ENCODE results near the gene DSCAML1. TPM values are rescaled to one million over a fixed set of nuclear protein-coding genes. Genes with fewer than 3 reads are reported as not detected.

Gene DSCAML1
- total and polyA plus RNA-seq, 4 experiments from 2014 or later = 1.00 to 1.0 TPM; not detected in 2

- Histone ChIP-seq H3K27ac (ENCODE audit: low read depth, low read length) (no peak overlapping the region), H3K4me1 (ENCODE audit: insufficient read depth, low read length) (no peaks in the 10 kb centered on the region), H3K9me3 (ENCODE audit: control insufficient read depth in 1 of 2, low read length in 2 of 2) (no peaks in the 10 kb centered on the region), H3K27me3 (ENCODE audit: insufficient read depth, low read length) (no peaks in the 10 kb centered on the region), H3K4me3 (ENCODE audit: low read length in 2 of 2) (no peak overlapping the region), H3K36me3 (ENCODE audit: insufficient read depth, low read length) (no peaks in the 10 kb centered on the region)
- CTCF ChIA-PET (ENCODE audit: partially characterized antibody) = no interaction called here
- no peak for DNase-seq
- Mint-ChIP-seq H3K4me3 (no peak overlapping the region), H3K27ac (no peak overlapping the region), H3K27me3 (peaks cover 1 to 10% of the 10 kb centered on the region in 2 donors), H3K36me3 (no peaks in the 10 kb centered on the region), H3K9me3 (no peaks in the 10 kb centered on the region), H3K4me1 (no peaks in the 10 kb centered on the region)
- POLR2A ChIA-PET (ENCODE audit: partially characterized antibody) = no interaction called here
- intact Hi-C loops (cut with micrococcal nuclease) = no loop called here
These were observed 138.2 kb downstream of the DSCAML1 start for GRCh38 chr11:117658809-117659208.

GRCh38 chr11:117657794-117658193, 139.2 kb downstream of the DSCAML1 start:
- intact Hi-C loops (cut with micrococcal nuclease) = no loop called here
- peaks cover 3 to 7% of the 10 kb centered on the region in 2 donors for H3K27me3 Mint-ChIP-seq
- no peaks in the 10 kb centered on the region for H3K36me3 ChIP-seq (ENCODE audit: insufficient read depth, low read length)
- CTCF ChIA-PET (ENCODE audit: partially characterized antibody) = no interaction called here
- H3K27ac ChIP-seq (ENCODE audit: low read depth, low read length) = no peak overlapping the region
- H3K36me3 Mint-ChIP-seq = no peaks in the 10 kb centered on the region
- H3K4me3 ChIP-seq (ENCODE audit: low read length in 2 of 2) = no peak overlapping the region
- H3K9me3 Mint-ChIP-seq = no peaks in the 10 kb centered on the region
- DNase-seq = no peak
- no peaks in the 10 kb centered on the region for H3K27me3 ChIP-seq (ENCODE audit: insufficient read depth, low read length)
- no peak overlapping the region for H3K4me3 Mint-ChIP-seq
- no peaks in the 10 kb centered on the region for H3K9me3 ChIP-seq (ENCODE audit: control insufficient read depth in 1 of 2, low read length in 2 of 2)
- POLR2A ChIA-PET (ENCODE audit: partially characterized antibody) = no interaction called here
- no peak overlapping the region for H3K27ac Mint-ChIP-seq
- H3K4me1 Mint-ChIP-seq = no peaks in the 10 kb centered on the region
- no peaks in the 10 kb centered on the region for H3K4me1 ChIP-seq (ENCODE audit: insufficient read depth, low read length)

DNA sequence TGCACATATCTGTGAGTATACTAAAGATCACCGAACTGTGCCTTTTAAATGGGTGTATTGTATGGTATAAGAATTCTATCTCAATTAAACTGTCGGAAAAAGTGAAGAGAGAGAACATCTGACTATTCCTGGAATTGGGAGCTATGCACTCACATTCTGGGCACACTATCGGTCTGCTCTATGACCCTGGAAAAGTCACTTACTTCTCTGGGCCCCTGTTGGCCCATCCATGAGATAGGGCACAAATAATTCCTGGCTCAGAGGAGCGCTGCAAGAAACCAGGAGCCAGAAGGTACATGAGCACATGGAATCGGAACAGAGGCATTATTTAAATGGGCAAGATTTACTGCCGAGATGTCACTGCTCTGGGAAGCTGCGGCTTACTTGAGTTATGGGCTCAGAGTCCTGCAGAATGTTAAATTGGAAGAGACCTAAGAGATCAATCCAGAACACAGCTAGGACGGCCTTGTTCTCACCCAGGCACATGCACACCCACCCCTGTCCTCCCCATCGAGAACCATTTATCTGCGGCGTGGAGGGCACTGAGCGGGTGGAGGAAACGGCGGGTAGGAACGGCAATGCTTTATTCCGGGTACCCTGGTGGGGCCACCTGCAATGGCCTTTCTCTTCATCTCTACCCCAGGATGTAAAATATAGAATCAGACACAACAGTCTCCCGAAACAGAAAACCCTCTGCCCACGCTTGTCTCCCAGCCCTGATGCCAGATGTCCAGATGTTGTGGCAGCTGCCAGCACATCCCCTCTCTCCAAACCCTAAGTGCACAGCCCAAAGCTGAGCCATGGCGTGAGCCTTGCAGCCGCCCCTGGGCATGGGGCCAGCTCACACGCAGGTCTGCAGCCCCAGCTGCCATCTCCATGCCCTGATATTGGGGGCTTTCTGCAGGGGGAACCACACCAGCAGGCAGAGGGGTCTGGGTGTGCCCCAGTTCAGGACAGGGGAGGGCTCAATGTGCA, 142.4 kb downstream of the DSCAML1 start:
- H3K4me1 ChIP-seq (ENCODE audit: insufficient read depth, low read length) = no peaks in the 10 kb centered on the region
- H3K36me3 ChIP-seq (ENCODE audit: insufficient read depth, low read length) = no peaks in the 10 kb centered on the region
- peaks cover 6 to 10% of the 10 kb centered on the region in 2 donors for H3K27me3 Mint-ChIP-seq
- intact Hi-C loops (cut with micrococcal nuclease) = no loop called here
- ChIA-PET CTCF (ENCODE audit: partially characterized antibody) (no interaction called here), POLR2A (ENCODE audit: partially characterized antibody) (no interaction called here)
- H3K4me3 Mint-ChIP-seq = no peak overlapping the region
- no peaks in the 10 kb centered on the region for H3K9me3 ChIP-seq (ENCODE audit: control insufficient read depth in 1 of 2, low read length in 2 of 2)
- H3K4me3 ChIP-seq (ENCODE audit: low read length in 2 of 2) = no peak overlapping the region
- no peaks in the 10 kb centered on the region for H3K9me3 Mint-ChIP-seq
- no peaks in the 10 kb centered on the region for H3K27me3 ChIP-seq (ENCODE audit: insufficient read depth, low read length)
- H3K27ac ChIP-seq (ENCODE audit: low read depth, low read length) = no peak overlapping the region
- no peak for DNase-seq
- no peak overlapping the region for H3K27ac Mint-ChIP-seq
- no peaks in the 10 kb centered on the region for H3K36me3 Mint-ChIP-seq
- H3K4me1 Mint-ChIP-seq = no peaks in the 10 kb centered on the region

DNA sequence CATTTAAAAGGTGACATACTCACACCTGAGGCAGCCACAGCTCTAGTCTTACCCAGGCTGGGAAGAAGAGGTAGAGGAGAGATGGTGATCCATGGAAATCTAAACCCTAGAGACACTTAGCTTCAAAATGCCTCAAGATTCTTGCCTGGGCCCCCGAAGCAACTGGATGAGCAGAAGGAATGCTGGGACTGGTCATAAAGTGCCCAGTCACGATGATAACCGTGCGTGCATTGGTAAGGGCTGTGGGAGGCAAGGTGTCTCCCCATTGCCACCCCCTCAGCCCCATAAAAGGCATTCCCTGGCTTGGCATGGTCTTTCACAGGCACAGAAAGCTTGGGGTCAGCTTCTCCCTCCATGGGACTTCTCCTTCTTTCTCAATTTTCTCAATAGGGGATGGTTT, 144.5 kb downstream of the DSCAML1 start:
- Histone ChIP-seq H3K36me3 (ENCODE audit: insufficient read depth, low read length) (no peaks in the 10 kb centered on the region), H3K4me1 (ENCODE audit: insufficient read depth, low read length) (no peaks in the 10 kb centered on the region), H3K9me3 (ENCODE audit: control insufficient read depth in 1 of 2, low read length in 2 of 2) (no peaks in the 10 kb centered on the region), H3K4me3 (ENCODE audit: low read length in 2 of 2) (no peak overlapping the region), H3K27ac (ENCODE audit: low read depth, low read length) (no peak overlapping the region), H3K27me3 (ENCODE audit: insufficient read depth, low read length) (no peaks in the 10 kb centered on the region)
- H3K27me3 Mint-ChIP-seq = peaks cover 6 to 10% of the 10 kb centered on the region in 2 donors
- H3K36me3 Mint-ChIP-seq = no peaks in the 10 kb centered on the region
- intact Hi-C loops (cut with micrococcal nuclease) = no loop called here
- H3K4me3 Mint-ChIP-seq = no peak overlapping the region
- no peaks in the 10 kb centered on the region for H3K9me3 Mint-ChIP-seq
- no peak for DNase-seq
- H3K4me1 Mint-ChIP-seq = no peaks in the 10 kb centered on the region
- POLR2A ChIA-PET (ENCODE audit: partially characterized antibody) = no interaction called here
- CTCF ChIA-PET (ENCODE audit: partially characterized antibody) = no interaction called here
- H3K27ac Mint-ChIP-seq = no peak overlapping the region

DNA sequence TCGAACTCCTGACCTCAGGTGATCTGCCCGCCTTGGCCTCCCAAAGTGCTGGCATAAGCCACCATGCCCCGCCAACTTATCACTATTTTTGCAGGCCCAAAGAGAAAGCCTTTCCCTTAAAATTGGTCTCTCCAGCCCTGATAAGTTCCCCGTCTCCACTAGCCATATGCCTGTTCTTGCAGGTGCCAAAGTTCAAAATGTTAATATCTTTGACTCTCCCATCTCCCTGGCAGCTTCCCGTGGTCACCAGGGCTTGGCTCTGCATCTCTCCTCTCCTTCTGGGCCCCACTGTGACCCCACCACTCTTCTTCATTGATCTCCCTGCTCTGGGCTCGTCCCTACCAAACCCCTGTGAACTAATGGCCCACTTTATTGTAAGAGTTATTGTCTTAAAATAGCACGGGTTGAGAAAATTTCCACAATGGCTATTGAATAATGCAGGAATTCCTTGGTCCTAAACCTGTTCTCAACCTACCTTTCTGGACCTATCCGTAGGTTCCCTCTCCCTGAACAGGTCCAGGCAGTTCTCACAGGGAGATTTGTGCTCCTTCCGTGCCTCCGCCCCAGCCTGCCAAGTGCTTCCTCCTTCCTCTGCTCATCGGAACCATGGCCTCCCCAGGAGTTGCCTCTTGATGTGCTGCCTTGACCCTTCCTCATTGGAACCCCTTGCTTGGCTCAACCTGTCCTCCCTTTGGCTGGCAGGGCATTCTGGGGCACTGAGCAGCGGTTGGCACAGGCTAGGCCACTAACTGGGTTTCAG, 147.5 kb downstream of the DSCAML1 start:
- Mint-ChIP-seq H3K27me3 (peaks cover 7 to 8% of the 10 kb centered on the region in 2 donors), H3K4me3 (no peak overlapping the region), H3K36me3 (no peaks in the 10 kb centered on the region), H3K27ac (no peak overlapping the region), H3K9me3 (no peaks in the 10 kb centered on the region), H3K4me1 (no peaks in the 10 kb centered on the region)
- no peak for DNase-seq
- Histone ChIP-seq H3K4me1 (ENCODE audit: insufficient read depth, low read length) (no peaks in the 10 kb centered on the region), H3K27me3 (ENCODE audit: insufficient read depth, low read length) (no peaks in the 10 kb centered on the region), H3K4me3 (ENCODE audit: low read length in 2 of 2) (no peak overlapping the region), H3K27ac (ENCODE audit: low read depth, low read length) (no peak overlapping the region), H3K36me3 (ENCODE audit: insufficient read depth, low read length) (no peaks in the 10 kb centered on the region), H3K9me3 (ENCODE audit: control insufficient read depth in 1 of 2, low read length in 2 of 2) (no peaks in the 10 kb centered on the region)
- ChIA-PET CTCF (ENCODE audit: partially characterized antibody) (no interaction called here), POLR2A (ENCODE audit: partially characterized antibody) (no interaction called here)
- intact Hi-C loops (cut with micrococcal nuclease) = no loop called here

DNA sequence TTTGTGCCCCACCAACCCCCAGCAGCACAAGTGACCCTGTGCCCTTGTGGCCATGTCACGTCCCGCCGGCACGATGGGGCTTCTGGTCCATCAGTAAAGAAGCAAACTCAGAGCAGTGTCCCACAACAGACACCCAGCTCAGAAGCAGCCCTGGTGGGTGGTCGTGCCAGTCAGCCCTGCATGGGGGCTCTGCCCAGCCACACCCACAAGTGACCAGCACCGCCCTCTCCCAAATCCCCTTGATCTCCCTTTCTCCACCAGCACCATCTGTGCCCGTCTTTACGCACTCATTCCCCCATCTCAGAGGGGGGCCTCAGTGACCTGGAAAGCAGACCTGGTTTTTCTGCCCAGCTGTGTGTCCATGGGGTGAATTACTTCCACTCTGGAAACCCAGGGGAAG, 149.1 kb downstream of the DSCAML1 start:
- no peak overlapping the region for H3K27ac Mint-ChIP-seq
- Histone ChIP-seq H3K9me3 (ENCODE audit: control insufficient read depth in 1 of 2, low read length in 2 of 2) (no peaks in the 10 kb centered on the region), H3K27me3 (ENCODE audit: insufficient read depth, low read length) (no peaks in the 10 kb centered on the region), H3K4me1 (ENCODE audit: insufficient read depth, low read length) (no peaks in the 10 kb centered on the region), H3K27ac (ENCODE audit: low read depth, low read length) (no peak overlapping the region), H3K4me3 (ENCODE audit: low read length in 2 of 2) (no peak overlapping the region), H3K36me3 (ENCODE audit: insufficient read depth, low read length) (no peaks in the 10 kb centered on the region)
- ChIA-PET CTCF (ENCODE audit: partially characterized antibody) (no interaction called here), POLR2A (ENCODE audit: partially characterized antibody) (no interaction called here)
- peaks cover 7 to 10% of the 10 kb centered on the region in 2 donors for H3K27me3 Mint-ChIP-seq
- H3K9me3 Mint-ChIP-seq = no peaks in the 10 kb centered on the region
- no peaks in the 10 kb centered on the region for H3K36me3 Mint-ChIP-seq
- no peaks in the 10 kb centered on the region for H3K4me1 Mint-ChIP-seq
- no peak for DNase-seq
- intact Hi-C loops (cut with micrococcal nuclease) = no loop called here
- no peak overlapping the region for H3K4me3 Mint-ChIP-seq

- no peaks in the 10 kb centered on the region for H3K9me3 Mint-ChIP-seq
- H3K4me1 ChIP-seq (ENCODE audit: insufficient read depth, low read length) = no peaks in the 10 kb centered on the region
- H3K27ac ChIP-seq (ENCODE audit: low read depth, low read length) = no peak overlapping the region
- H3K4me3 ChIP-seq (ENCODE audit: low read length in 2 of 2) = no peak overlapping the region
- no peak overlapping the region for H3K4me3 Mint-ChIP-seq
- no peaks in the 10 kb centered on the region for H3K36me3 Mint-ChIP-seq
- H3K9me3 ChIP-seq (ENCODE audit: control insufficient read depth in 1 of 2, low read length in 2 of 2) = no peaks in the 10 kb centered on the region
- no peak for DNase-seq
- H3K27ac Mint-ChIP-seq = no peak overlapping the region
- ChIA-PET CTCF (ENCODE audit: partially characterized antibody) (no interaction called here), POLR2A (ENCODE audit: partially characterized antibody) (no interaction called here)
- H3K27me3 Mint-ChIP-seq = peaks cover 7 to 10% of the 10 kb centered on the region in 2 donors
- intact Hi-C loops (cut with micrococcal nuclease) = no loop called here
- no peaks in the 10 kb centered on the region for H3K27me3 ChIP-seq (ENCODE audit: insufficient read depth, low read length)
- H3K36me3 ChIP-seq (ENCODE audit: insufficient read depth, low read length) = no peaks in the 10 kb centered on the region
- no peaks in the 10 kb centered on the region for H3K4me1 Mint-ChIP-seq
These were observed 149.8 kb downstream of the DSCAML1 start for GRCh38 chr11:117647207-117647606.
